Duodenal mucosa (tissue), 2 donors: ENCODE results near the gene ODAD4.

ENCODE experiments used
- H3K27ac ChIP-seq: one replicate; pipeline ENCODE4 v1.7.0; 2013; ENCODE audit warnings: low read depth, low read length
- H3K27me3 ChIP-seq, 2 donors: one replicate each; pipeline ENCODE4 v1.7.0; 2013; ENCODE audit warnings: low read length in 2 of 2, control low read depth in 1 of 2; ENCODE audit not compliant: insufficient read depth in 2 of 2, control insufficient read depth in 1 of 2
- H3K36me3 ChIP-seq, 2 donors: one replicate each; pipeline ENCODE4 v1.7.0; 2013; ENCODE audit warnings: low read length in 2 of 2, control low read depth in 1 of 2; ENCODE audit not compliant: insufficient read depth in 2 of 2, control insufficient read depth in 1 of 2
- H3K4me1 ChIP-seq, 2 donors: one replicate each; pipeline ENCODE4 v1.7.0; 2013; ENCODE audit warnings: low read length in 2 of 2, control low read depth in 1 of 2; ENCODE audit not compliant: insufficient read depth in 2 of 2, control insufficient read depth in 1 of 2
- H3K4me3 ChIP-seq, 2 donors: one replicate each; pipeline ENCODE4 v1.7.0; 2013; ENCODE audit warnings: low read length in 2 of 2, low read depth in 1 of 2
- H3K9ac ChIP-seq, 2 donors: one replicate each; pipeline ENCODE4 v1.7.0; 2013; ENCODE audit warnings: low read length in 2 of 2, low read depth in 1 of 2
- H3K9me3 ChIP-seq, 2 donors: one replicate each; pipeline ENCODE4 v1.7.0; 2013; ENCODE audit warnings: low read length in 2 of 2, control low read depth in 1 of 2; ENCODE audit not compliant: control insufficient read depth in 1 of 2

ODAD4 gene, protein sequence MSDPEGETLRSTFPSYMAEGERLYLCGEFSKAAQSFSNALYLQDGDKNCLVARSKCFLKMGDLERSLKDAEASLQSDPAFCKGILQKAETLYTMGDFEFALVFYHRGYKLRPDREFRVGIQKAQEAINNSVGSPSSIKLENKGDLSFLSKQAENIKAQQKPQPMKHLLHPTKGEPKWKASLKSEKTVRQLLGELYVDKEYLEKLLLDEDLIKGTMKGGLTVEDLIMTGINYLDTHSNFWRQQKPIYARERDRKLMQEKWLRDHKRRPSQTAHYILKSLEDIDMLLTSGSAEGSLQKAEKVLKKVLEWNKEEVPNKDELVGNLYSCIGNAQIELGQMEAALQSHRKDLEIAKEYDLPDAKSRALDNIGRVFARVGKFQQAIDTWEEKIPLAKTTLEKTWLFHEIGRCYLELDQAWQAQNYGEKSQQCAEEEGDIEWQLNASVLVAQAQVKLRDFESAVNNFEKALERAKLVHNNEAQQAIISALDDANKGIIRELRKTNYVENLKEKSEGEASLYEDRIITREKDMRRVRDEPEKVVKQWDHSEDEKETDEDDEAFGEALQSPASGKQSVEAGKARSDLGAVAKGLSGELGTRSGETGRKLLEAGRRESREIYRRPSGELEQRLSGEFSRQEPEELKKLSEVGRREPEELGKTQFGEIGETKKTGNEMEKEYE

DNA sequence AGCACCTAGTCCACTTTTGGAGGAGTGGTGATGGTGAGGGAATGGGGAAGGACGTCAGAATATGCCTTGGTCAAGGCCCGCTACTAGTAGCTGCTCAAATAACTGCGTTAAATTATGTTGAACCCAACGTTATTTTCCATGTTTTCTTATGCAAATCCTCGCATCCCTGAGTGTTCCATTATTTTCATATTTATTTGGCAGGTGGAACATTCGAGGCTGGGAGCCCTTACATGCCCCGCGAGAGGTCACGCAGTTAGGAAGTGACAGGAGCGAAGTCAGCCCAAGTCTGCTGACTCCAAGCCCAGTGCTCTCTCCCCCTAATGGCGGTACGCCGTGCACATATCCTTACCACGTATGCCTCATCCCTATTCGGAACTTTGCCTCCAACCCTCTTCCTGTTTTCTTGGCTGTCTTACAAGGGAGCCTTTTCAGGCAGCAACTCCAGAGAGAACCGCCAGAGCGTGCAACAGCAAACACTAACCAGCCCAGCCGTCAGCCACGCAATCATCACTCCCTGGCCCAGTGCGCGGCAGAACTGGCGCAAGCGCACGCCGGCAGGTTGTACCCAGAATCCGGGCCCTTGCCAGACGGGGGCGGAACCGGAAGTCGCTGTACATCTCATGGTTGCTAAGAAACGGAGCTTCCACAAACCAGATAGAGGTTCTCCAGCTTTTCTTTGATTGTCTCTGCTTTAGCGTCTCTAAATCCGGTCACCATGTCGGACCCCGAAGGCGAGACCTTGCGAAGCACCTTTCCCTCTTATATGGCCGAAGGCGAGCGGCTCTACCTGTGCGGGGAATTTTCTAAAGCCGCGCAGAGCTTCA is at the start of gene ODAD4:
TSS of gene ODAD4 (plus strand) at position 609 of the 824 bp plus-strand sequence. CDS start at position 716, 107 bp downstream.
- peak within 1 kb of the TSS; percentile 22 for H3K27ac ChIP-seq
- peaks cover 6 to 12% of the 10 kb centered on the region in 2 donors for H3K4me1 ChIP-seq

DNA sequence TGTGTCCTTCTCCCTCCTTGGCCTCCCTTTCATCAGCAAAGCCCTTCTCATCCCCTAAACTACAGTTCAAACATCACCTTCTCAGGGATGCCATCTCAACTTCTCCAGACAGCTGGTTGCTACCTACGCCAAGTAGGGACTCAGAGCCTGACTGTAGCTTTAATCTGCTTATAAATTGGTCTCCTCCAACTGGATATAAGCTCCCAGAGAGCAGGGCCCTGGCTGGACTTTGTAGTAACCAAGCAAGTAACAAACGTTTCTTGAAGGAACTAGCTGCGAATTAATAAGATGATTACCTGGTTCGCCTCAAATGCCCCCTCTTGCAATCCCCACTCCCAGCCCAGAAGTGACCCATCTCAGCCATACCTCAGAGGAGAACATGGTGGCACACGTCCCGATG is 47.7 kb upstream of the ODAD4 start:
- H3K27me3 ChIP-seq: no peaks in the 10 kb centered on the region
- H3K4me3 ChIP-seq: no peak overlapping the region
- no peaks in the 10 kb centered on the region for H3K4me1 ChIP-seq
- H3K36me3 ChIP-seq: peaks cover 41 to 94% of the 10 kb centered on the region in 2 donors
- H3K9ac ChIP-seq: no peak overlapping the region
- H3K27ac ChIP-seq: no peak overlapping the region
- H3K9me3 ChIP-seq: no peaks in the 10 kb centered on the region

More for the DNA sequence above, at the start of gene ODAD4:
- peak within 1 kb of the TSS; percentile 67 to 79 for H3K9ac ChIP-seq
- H3K9me3 ChIP-seq: no peaks in the 10 kb centered on the region
- H3K27me3 ChIP-seq: no peaks in the 10 kb centered on the region
- H3K36me3 ChIP-seq: no peaks in the 10 kb centered on the region
- peak within 1 kb of the TSS; percentile 79 to 83 for H3K4me3 ChIP-seq

DNA sequence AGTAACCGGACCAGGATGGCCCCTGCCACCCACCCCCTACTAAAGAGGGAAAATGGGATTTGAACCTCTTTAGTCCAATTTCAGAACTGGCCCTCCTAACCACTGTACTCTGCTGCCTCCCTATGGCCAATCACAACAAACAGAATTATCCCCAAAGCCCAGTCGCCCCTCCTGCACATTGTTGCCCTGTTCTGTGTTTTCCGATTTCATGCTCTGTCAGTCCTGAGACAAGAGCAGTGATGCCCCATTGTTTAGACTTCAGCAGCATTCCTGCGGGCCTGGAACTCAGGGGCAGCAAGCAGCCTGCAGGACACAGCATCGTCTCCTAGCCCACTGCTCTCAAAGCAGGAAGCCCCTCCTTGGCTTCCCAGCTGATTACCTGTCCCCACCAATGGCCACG is 44.7 kb upstream of the ODAD4 start:
- no peaks in the 10 kb centered on the region for H3K4me1 ChIP-seq
- H3K27me3 ChIP-seq: no peaks in the 10 kb centered on the region
- no peak overlapping the region for H3K4me3 ChIP-seq
- no peaks in the 10 kb centered on the region for H3K9me3 ChIP-seq
- H3K27ac ChIP-seq: no peak overlapping the region
- no peak overlapping the region for H3K9ac ChIP-seq
- peaks cover 31 to 88% of the 10 kb centered on the region in 2 donors for H3K36me3 ChIP-seq

DNA sequence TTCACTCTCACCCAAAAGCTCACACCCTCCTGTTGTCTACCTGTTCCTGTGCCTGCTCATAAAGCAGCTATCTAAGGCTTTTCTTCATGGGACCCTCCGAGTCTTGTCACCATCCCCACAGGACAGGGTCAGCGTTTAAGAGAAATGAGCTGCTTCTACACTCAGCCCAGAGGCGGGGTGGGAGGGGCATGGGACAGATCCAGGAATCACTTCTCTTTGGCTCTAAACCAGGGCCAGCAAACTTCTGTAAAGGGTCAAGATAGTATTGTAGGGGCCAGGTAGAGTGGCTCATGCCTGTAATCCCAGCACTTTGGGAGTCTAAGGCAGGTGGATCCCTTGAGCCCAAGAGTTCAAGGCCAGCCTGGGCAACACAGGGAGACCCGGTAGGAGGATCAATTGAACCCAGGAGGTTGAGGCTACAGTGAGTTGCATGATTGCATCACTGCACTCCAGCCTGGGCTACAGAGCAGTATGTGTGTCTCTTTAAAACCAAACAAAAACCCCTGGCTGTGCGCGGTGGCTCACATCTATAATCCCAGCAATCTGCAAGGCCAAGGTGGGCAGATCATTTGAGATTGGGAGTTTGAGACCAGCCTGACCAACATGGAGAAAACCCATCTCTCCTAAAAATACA is 42.0 kb upstream of the ODAD4 start:
- no peaks in the 10 kb centered on the region for H3K4me1 ChIP-seq
- no peaks in the 10 kb centered on the region for H3K27me3 ChIP-seq
- H3K4me3 ChIP-seq: no peak overlapping the region
- H3K36me3 ChIP-seq: peaks cover 34 to 91% of the 10 kb centered on the region in 2 donors
- no peaks in the 10 kb centered on the region for H3K9me3 ChIP-seq
- no peak overlapping the region for H3K9ac ChIP-seq
- no peak overlapping the region for H3K27ac ChIP-seq

DNA sequence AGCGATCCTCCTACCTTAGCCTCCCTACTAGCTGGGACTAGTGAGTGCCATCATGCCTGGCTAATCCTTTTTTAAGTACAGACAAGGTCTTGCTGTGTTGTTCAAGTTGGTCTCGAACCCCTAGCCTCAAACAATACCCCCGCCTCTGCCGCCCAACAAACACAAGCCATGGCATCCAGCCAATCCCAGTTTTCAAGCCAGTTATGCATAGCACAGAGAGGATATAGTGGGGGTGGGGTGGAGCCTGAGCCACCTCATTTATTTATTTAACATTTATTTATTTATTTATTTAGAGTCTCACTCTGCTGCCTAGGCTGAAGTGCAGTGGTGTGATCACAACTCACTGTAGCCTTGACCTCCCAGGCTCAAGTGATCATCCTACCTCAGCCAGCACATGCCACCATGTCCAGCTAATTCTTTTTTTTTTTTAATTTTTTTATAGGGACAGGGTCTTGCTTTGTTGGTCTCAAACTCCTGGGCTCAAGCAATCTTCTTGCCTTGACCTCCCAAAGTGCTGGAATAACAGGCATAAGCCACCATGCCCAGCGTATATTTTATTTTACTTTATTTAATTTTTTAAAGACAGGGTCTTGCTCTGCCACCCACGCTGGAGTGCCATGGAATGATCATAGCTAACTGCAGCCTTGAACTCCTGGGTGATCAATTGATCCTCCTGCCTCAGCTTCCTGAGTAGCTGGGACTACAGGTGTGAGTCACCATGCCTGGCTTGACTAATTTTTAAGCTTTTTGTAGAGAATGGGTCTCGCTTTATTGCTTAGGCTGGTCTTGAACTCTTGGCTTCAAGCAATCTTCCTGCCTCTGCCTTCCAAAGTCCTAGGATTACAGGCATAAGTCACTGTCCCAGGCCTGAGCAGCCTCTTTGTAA is 39.0 kb upstream of the ODAD4 start:
- no peaks in the 10 kb centered on the region for H3K27me3 ChIP-seq
- H3K27ac ChIP-seq: no peak overlapping the region
- no peaks in the 10 kb centered on the region for H3K4me1 ChIP-seq
- no peak overlapping the region for H3K4me3 ChIP-seq
- no peak overlapping the region for H3K9ac ChIP-seq
- H3K9me3 ChIP-seq: no peaks in the 10 kb centered on the region
- peaks cover 34 to 91% of the 10 kb centered on the region in 2 donors for H3K36me3 ChIP-seq

DNA sequence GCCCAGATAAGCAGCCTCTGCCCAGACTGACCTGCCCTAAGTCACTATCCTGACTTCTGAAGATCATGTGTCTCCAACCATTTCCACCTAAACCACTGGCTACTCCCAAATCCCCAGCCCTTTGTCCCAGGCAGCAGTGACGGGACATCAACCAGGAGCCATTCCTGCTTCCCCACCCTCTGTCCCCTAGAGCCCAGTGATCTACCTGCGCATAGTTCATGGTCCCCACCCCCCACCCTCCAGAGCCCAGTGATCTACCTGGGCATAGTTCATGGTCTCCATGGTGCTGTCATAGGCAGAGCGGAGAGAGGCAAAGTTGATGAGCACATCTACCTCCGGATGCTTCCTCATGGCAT is 38.4 kb upstream of the ODAD4 start:
- Histone ChIP-seq H3K27me3 (no peaks in the 10 kb centered on the region), H3K4me3 (no peak overlapping the region), H3K9me3 (no peaks in the 10 kb centered on the region), H3K27ac (no peak overlapping the region), H3K9ac (no peak overlapping the region), H3K36me3 (peaks cover 36 to 91% of the 10 kb centered on the region in 2 donors), H3K4me1 (no peaks in the 10 kb centered on the region)

DNA sequence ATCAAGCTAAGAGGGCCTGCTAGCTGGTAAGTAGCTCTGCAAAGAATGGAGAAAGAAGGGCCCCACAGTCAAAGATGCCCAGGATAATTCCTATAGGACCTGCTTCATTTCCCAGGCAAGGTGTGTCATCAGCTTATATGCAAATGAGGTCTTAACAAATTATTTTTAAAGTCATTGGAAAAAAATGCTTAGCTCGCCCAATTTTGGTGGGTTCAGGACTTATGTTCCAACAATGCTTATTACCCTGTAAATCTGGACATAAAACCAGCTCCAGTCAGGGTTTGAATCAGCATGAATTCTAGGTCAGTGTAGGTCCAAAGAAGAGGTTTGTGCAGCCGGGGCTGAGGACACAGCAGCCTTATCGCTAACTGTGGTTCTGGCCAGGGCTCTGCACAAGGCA is 37.0 kb upstream of the ODAD4 start:
- Histone ChIP-seq H3K9ac (no peak overlapping the region), H3K4me1 (no peaks in the 10 kb centered on the region), H3K36me3 (peaks cover 37 to 91% of the 10 kb centered on the region in 2 donors), H3K4me3 (no peak overlapping the region), H3K27ac (no peak overlapping the region), H3K27me3 (no peaks in the 10 kb centered on the region), H3K9me3 (no peaks in the 10 kb centered on the region)

DNA sequence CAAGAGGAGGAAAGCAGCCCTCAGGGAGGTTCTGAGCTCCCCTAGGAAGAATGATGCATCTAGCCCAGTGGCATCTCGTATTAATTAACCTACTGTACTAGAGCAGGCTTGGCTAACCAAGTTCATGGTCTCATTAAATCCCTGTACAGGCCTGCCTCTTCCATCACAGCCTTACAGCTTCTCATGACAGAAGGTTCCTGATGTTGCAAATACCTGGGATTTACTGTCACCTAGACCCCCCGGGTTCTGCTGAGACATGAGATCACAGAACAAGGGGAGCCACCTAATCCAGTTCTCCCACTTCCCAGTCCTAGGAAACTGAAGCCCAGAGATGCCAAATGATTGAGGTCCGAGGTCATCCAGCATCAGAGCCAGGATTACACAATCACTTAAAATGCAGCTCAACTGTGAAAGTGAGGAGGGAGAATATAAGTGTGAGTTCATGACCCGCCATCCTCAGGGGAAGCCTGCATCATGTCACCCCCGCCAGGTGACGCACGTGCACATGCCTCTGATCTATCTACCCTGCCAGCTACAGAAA is 35.6 kb upstream of the ODAD4 start:
- Histone ChIP-seq H3K9me3 (no peaks in the 10 kb centered on the region), H3K9ac (no peak overlapping the region), H3K4me3 (no peak overlapping the region), H3K4me1 (no peaks in the 10 kb centered on the region), H3K27me3 (no peaks in the 10 kb centered on the region), H3K27ac (no peak overlapping the region), H3K36me3 (peaks cover 45 to 90% of the 10 kb centered on the region in 2 donors)

DNA sequence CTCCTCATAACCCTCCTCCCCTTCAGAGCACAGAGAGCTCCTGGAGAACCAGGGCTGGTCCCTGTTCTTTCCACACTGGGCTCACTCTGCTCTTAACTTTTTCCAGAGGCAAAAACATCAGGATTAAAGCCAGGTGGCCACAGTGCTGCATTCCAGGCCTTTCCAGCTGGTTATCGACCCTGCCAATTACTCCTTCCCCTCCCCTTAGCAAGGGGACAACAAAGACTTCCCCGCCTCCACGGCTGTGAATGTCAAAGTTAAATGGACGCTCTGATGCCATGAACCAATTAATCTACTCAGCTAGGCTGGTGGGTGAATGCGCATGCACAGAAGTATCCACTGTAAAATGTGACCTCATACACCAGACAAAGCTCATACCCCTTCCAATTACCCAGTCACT is 34.8 kb upstream of the ODAD4 start:
- no peak overlapping the region for H3K27ac ChIP-seq
- no peaks in the 10 kb centered on the region for H3K4me1 ChIP-seq
- no peaks in the 10 kb centered on the region for H3K9me3 ChIP-seq
- no peak overlapping the region for H3K9ac ChIP-seq
- H3K27me3 ChIP-seq: no peaks in the 10 kb centered on the region
- H3K36me3 ChIP-seq: peaks cover 45 to 91% of the 10 kb centered on the region in 2 donors
- H3K4me3 ChIP-seq: no peak overlapping the region
